Stimulated activated CD4-positive, alpha-beta T cell treated with anti-CD3 and anti-CD28 coated beads, Interleukin-12 subunit alpha, Interleukin-12 subunit beta, amount 100 ng/mL, for 24 hours (primary cell): ENCODE measurements around the gene VPS37C.
"Not testable (repeated sequence)": the region's sequence is repeated elsewhere in the genome, so short reads cannot be mapped to it uniquely, and the experiment has no call there.

ENCODE experiments used
- DNase-seq, 2 experiments: peaks; one replicate each; pipeline ENCODE4 v3.0.0-alpha.2; 2020; ENCODE audit warnings: low read depth in 2 of 2

Gene VPS37C

GRCh38 chr11:61098261-61098660 is 63.0 kb downstream of the VPS37C start:
- DNase-seq = not testable (repeated sequence)

DNA sequence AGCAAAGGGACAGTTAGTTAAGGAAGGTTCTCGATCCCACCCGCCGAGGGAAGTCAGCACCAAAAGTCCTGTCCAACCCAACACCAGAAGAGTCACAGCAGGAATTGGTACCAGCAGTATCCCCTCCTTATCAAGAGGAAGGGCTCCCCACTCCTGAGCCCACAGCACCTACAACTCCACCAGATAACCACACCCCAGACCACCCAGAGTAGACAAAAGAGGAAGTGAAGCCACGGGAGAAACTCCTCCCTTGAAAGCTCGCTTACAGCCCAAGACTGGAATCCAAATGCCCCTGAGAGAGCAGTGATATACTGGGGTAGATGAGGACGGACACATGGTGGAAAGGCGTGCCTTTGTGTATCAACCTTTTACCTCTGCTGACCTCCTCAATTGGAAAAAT is 66.2 kb downstream of the VPS37C start:
- no peak for DNase-seq

DNA sequence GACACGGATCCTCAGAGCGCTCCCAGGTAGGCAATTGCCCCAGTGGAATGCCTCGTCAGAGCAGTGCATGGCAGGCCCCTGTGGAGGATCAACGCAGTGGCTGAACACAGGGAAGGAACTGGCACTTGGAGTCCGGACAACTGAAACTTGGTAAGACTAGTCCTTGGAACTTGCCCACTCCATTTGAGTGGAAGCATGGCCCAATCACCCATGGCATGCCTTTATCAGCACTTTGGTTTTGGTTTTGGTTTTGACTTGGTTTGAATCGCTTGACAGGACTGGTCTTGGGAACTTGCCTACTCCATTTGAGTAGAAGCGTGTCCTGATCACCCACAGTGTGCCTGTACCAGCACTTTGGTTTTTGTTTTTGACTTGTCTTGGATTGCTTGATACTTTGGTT is 67.1 kb downstream of the VPS37C start:
- DNase-seq = not testable (repeated sequence)

DNA sequence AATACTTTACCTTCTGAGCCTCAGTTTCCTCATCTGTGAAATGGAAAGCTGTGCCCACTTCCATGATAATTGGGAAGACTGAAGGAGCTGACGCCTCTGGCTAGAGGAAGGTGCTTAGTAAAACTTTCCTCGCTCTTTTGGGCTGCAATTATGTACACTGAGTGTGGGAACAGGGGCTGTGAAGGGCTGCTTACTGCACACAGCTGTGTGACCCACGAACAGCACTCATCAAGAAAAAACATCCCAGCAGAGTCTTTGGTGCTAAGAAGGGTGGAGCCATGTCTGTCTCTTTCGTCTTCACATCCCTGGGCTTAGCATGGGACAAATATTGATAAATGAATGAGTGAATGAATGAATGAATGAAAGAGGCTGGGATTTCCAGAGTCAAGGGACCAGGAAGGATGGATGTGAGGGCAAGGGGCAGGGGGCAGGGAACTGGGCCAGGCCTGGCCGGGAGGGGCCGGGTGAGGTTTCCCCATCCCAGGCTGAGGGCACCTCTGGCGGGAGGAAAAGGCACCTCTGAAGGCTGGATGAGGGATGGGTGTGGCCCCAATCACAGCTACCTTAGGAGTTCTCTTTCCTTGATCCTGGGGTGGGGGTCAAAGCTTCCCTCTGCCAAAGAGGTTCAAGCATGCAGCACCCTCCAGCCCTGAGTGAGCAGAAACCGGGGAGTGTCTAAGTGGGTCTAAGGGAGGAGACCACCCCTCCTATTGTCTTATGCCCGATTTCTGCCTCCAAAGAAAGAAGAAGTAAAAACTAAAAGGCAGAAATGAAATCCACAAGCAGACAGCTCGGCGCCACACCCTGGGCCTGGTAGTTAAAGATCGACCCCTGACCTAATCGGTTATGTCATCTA is 68.1 kb downstream of the VPS37C start:
- DNase-seq = no peak

GRCh38 chr11:61092280-61092766 is 68.9 kb downstream of the VPS37C start:
- peak in 1 of 2 experiments; percentile 59 for DNase-seq

DNA sequence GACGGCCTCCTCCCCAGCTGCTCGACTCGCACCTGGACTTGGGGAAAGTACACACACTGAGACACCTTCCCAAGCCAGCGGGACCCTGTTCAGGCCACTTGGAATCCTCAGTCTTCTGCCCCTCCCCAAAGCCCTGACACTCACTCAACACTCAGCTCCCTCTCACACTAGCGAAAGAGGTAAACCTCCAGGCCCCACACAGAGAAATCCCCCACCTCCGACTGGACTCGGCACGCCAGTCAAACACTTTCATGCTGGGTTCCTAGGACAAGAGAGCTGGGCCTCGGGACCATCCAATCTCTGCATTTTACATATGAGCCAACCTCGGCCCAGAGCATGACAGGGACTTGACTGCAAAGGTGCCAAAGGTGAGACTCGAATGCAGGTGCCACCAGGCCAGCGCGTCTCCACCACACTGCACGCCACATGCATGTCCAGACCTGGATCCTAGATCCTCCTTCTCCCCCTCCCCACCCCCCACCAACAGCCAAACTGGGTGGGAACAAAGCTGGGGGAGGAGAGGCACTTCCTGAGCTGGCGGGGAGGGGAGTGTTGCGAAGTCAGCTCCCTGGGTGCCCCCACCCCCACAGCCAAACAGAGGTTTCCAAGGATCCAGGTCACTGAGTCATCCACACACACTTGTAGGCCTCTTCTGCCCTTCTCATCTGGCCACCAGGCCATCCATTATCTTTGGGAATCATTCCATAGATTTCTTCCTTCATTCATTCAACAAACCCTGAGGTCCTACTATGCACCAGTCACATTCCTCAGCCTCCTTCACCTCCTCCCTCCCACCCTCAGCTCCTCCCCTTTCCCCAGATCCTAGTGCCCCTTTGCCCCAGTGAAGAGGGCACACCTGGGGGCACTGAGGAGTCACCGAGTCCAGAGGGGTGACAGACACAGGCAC is 69.6 kb downstream of the VPS37C start:
- peak in 1 of 2 experiments; percentile 62 for DNase-seq

DNA sequence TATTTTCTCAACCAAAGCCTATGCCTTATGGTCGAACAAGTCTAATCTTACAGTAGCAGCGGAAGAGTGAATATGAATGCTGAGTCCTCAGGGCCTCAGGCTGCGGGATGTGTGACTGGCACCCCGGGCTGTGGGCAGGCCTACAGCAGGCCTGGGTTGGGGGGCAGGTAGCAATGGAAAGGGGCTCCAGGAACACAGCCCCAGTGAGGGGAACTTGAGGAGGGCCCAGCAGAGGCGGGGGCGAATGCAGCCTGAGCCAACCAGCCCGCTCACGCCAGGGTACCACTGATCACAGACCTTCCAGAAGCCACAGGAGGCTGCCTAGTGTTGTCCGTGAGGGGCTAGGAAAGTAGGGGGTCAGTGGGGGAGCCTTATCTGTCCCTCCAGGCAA is 70.2 kb downstream of the VPS37C start:
- DNase-seq = no peak

GRCh38 chr11:61090521-61090920 is 70.7 kb downstream of the VPS37C start:
- no peak for DNase-seq

GRCh38 chr11:61089806-61090491 is 71.3 kb downstream of the VPS37C start:
- DNase-seq = no peak

- DNase-seq = no peak
Observed at GRCh38 chr11:61087426-61088119, 73.7 kb downstream of the VPS37C start.

DNA sequence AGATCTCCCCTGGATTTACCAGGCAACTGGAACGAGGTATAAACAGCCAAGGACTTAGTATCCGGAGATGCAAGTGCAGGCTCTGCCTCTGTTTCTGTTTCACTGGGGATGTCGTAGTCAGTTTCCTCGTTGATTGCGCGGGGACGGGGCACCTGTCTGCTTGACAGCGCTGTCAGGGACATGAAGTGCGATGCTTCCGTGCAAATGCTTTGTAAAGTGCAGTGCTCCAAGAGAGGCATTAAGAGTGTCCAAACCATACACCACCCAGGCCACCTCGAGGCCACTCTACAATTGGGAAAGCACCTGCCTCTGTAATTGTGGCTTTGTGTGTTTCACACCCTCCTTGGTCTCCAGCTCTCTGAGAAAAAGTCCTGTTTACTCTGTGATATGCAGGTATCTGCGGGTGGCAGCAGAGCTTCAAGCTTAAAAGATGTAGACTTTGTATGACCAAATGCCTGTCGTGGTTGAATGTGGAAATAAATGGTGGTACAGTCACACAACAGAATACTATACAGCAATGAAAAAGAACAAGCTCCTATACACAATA is 77.6 kb downstream of the VPS37C start:
- DNase-seq = no peak

DNA sequence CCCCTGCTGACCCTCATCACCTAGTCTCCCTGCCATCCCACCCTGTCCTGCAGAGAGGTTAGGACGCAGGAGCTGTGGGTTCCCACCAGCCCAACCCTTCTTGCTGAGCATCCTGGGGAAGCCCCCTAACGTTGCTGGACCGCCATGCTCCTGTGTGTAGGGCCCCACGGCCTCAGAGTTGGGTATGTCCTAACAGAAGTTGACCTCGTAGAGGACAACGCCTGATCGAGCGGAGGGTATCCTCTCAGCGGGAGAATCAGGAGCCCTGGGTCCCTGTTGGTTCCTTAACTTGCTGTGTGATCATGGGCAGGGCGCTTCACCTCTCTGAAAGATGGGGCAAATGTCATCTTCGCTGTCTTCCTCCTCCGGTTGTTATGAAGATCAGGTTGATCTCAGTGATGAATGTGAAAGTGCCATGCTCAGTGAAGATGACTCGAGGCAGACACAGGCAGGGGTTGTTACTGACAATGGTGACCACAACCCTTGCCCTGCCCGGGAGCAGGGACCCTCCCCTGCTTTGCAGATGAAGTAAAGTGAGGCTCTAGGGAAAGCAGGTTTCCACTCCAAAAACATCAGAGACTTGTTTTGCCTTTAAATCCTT is 78.2 kb downstream of the VPS37C start:
- no peak for DNase-seq

- DNase-seq = no peak
Observed at GRCh38 chr11:61082062-61082870, 79.0 kb downstream of the VPS37C start.

DNA sequence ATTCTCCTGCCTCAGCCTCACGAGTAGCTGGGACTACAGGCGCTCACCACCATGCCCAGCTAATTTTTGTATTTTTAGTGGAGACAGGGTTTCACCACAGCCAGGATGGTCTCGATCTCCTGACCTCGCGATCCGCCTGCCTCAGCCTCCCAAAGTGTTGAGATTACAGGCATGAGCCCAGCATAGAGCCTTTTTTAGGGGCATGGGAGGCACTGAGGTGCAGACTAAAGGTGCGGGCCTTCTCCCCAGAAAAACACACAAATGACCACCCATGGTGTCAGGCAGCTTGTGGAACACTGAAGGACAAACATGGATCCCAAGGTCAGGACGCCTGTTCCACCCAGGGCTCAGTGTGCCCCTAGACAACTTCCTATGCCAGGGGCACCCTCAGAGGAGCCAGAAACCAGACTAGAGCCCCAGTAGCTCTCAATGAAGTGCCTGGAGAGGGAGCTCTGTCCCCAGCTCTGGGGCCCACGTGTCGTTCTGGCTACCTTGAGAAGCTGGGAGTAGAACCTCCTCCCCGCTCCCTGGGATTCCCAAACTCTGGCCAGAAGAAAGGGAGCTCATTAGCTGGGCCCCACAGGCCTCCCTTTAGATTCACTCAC is 80.1 kb downstream of the VPS37C start:
- no peak for DNase-seq

DNA sequence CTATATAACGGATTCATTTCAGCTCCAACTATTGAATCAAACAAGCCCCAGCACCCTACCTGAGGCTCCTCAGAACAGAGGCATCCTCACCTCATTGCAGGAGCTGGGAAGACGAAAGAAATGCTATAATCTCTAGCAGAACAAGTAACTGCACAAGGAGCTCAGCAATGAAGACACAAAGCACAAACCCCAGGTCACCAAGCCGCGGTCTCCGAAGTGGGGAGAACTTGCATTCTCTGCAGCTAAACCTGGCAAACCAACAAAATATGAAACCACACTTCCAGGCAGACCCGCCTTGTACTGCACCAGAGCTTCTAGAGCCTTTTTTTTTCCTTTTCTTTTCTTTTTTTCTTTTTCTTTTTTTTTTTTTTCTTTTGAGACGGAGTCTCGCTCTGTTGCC is 80.7 kb downstream of the VPS37C start:
- no peak for DNase-seq
